Body of pancreas (tissue), 4 donors: ENCODE results near the gene CSAG3. TPM values are rescaled to one million over a fixed set of nuclear protein-coding genes. Genes with fewer than 3 reads are reported as not detected.
"Not testable (repeated sequence)": the region's sequence is repeated elsewhere in the genome, so short reads cannot be mapped to it uniquely, and the experiment has no call there.

Experiments used
- ATAC-seq: fragments of 150-250 bp; one replicate; pipeline ENCODE4 v1.9.1; 2016
- DNase-seq, 4 donors: peaks; one replicate each; pipeline ENCODE4 v3.0.0-alpha.2; 2019
- H3K27ac ChIP-seq, 4 donors: fragments of 200-600 bp; sonication (generic); 1 replicate in 3 of 4; 2 replicates in 1 of 4; pipeline versions ENCODE4 v1.5.1 to v1.6.1; 2016 to 2019; ENCODE audit warnings: mild to moderate bottlenecking in 1 of 4, mixed read lengths in 1 of 4, moderate library complexity in 1 of 4
- H3K27me3 ChIP-seq, 2 donors: fragments of 200-600 bp; sonication (generic); one replicate each; pipeline ENCODE4 v1.6.0; 2016; ENCODE audit warnings: mild to moderate bottlenecking in 1 of 2
- H3K36me3 ChIP-seq, 2 donors: fragments of 200-600 bp; sonication (generic); replicated peaks in 1 of 2; 2 replicates each; pipeline ENCODE4 v1.5.1; 2016; ENCODE audit warnings: low read depth in 2 of 2; ENCODE audit not compliant: insufficient read depth in 1 of 2
- H3K4me1 ChIP-seq: fragments of 200-600 bp; sonication (generic); one replicate; pipeline ENCODE4 v1.6.0; 2016
- H3K4me3 ChIP-seq, 2 donors: fragments of 200-600 bp; sonication (generic); 1 replicate in 1 of 2; 2 replicates in 1 of 2; pipeline ENCODE4 v1.5.1; 2016 to 2019
- H3K9me3 ChIP-seq, 3 donors: fragments of 200-600 bp; sonication (generic); 1 replicate in 2 of 3; 2 replicates in 1 of 3; pipeline ENCODE4 v1.5.1; 2016
- CTCF ChIP-seq, 7 experiments: fragments of 450-650 bp in 4 of 7; fragments of 200-600 bp in 3 of 7; sonication (generic) in 3 of 7; IDR thresholded peaks; one replicate each; pipeline ENCODE4 v1.5.1; 2016 to 2019; ENCODE audit warnings: antibody characterized with exemption in 7 of 7
- POLR2A ChIP-seq, 3 donors: fragments of 450-650 bp; IDR thresholded peaks; one replicate each; pipeline ENCODE4 v1.6.1; 2016; ENCODE audit warnings: antibody characterized with exemption in 3 of 3, mild to moderate bottlenecking in 2 of 3
- WGBS, 2 donors: methylation state at CpG; one replicate each; pipeline ENCODE4 v1.1.5; 2017; 5-methylcytosine and 5-hydroxymethylcytosine counted together
- intact Hi-C: fragments of 100-400 bp; cut with DNase I; formaldehyde crosslinking; loops from one replicate; pipeline ENCODE4 v1.15.1; 2023
- total RNA-seq, 2 donors: library from RNA; depleted of rRNA; stranded (reverse); fragments of >200 nt; gene quantifications; one replicate each; pipeline ENCODE4 v1.1.0, GENCODE V29; 2016

CSAG3 gene
- total RNA-seq, 2 donors from 2014 or later, result not detected

DNA sequence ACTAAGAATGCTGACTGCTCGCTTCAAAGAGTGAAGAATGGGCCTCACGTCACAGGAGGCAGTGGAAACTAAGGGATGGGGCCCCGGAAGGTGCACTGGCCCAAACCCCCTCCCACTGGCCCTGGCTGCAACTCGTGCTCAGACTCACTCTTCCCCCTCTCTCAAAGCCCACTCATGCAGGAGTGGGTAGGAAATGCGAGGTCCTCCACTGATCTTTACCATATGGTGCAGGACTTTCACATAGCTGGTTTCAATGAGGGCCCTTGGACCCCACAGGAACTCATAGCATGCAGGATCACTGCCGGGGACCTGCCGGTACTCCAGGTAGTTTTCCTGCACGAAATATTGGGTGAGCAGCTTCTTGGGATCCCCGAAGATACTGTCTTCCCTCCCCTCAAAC, 7.5 kb downstream of the CSAG3 start:
- H3K4me3 ChIP-seq, DNase-seq, ATAC-seq, H3K4me1 ChIP-seq, H3K27ac ChIP-seq, intact Hi-C loops, H3K27me3 ChIP-seq, H3K9me3 ChIP-seq, H3K36me3 ChIP-seq: not testable (repeated sequence)
- 68 to 76% methylated on average over 3 to 7 of the region's 9 CpGs for WGBS, 2 donors

DNA sequence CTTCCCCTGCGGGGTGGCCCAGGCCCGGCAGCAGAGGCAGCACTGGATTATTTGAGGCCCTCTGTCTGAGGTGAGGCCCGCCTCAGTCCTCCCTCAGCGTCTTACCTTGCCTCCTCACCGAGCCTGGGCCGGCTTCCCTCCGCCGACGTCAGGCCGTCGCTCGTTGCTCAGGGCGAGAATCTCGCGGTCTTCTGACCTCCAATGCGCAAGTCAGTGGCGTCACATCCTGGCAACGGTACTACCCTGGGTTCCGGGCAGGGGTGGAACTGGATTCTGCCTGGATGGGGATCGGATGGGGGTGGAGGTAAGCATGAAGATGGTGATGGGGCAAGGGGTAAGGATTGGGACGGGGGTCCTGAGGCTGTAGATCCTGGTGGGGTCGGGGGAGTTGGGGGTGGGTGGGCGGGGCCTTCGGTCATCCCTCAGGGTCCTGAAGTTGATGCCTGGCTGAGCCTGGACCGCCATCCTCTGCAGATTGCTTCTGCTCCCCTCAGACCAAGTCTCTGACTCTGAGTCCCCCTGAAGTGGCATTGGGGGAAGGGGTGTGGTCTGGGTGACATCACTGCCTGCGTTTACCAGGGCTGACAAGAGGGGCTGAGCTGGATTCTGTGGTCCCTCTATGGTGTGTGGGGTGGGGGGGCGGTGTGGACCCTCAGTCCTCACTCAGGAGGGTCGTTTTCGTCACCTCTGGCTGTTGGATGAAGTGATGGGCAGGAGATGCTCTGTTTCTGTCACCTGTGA, 10.7 kb downstream of the CSAG3 start, which contains the start of gene MAGEA6:
MAGEA6 (minus strand) TSS at position 141 of the 741 bp plus-strand sequence. CDS start 2,039 bp downstream, outside the sequence.
- DNase-seq, H3K36me3 ChIP-seq, intact Hi-C loops, H3K9me3 ChIP-seq, H3K27ac ChIP-seq, H3K4me3 ChIP-seq, H3K4me1 ChIP-seq, H3K27me3 ChIP-seq, ATAC-seq: not testable (repeated sequence)
- no CpG with 5 or more reads among the region's 29 CpGs for WGBS, 2 donors

DNA sequence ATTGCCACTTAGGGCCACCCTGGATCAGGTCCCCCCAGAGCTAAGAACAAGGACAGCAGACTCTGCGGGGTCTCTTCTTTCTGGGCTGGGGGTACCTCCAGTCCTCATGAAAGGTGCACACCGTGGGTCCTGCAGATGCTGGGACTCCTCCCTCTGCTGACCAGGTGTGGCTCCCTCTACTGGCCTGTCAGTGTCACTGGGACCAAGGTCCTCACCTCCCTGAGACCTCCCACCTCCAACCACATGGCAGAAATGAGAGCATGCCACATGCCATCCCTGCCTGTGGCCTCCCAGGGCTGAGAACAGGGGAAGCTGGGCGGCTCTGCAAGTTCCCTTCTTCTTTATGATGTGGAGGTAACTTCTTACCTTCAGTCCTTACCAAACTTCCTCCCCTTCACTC, 28.0 kb downstream of the CSAG3 start:
- H3K27ac ChIP-seq, H3K27me3 ChIP-seq, ATAC-seq, H3K36me3 ChIP-seq, H3K4me1 ChIP-seq, H3K4me3 ChIP-seq, DNase-seq, intact Hi-C loops, H3K9me3 ChIP-seq: not testable (repeated sequence)
- no CpG with 5 or more reads among the region's 3 CpGs for WGBS, 2 donors

- no peak for DNase-seq
- no peak for ATAC-seq
- no peak overlapping the region for H3K27ac ChIP-seq
- intact Hi-C loops, result no loop called here
- no peak overlapping the region for H3K4me3 ChIP-seq
- H3K9me3 ChIP-seq, result no peaks in the 10 kb centered on the region
- no peaks in the 10 kb centered on the region for H3K4me1 ChIP-seq
- H3K27me3 ChIP-seq, result no peaks in the 10 kb centered on the region
- H3K36me3 ChIP-seq, result no peaks in the 10 kb centered on the region
- TF ChIP-seq POLR2A (IDR thresholded peaks at IDR 0.05) (no peak), CTCF (IDR thresholded peaks at IDR 0.05) (no peak)
- WGBS, 2 donors, result 43% methylated on average over 1 of the region's 1 CpG; no CpG with 5 or more reads in 1 of the 2 donors
Measured at GRCh38 chrX:152798945-152799344, 39.9 kb downstream of the CSAG3 start.

DNA sequence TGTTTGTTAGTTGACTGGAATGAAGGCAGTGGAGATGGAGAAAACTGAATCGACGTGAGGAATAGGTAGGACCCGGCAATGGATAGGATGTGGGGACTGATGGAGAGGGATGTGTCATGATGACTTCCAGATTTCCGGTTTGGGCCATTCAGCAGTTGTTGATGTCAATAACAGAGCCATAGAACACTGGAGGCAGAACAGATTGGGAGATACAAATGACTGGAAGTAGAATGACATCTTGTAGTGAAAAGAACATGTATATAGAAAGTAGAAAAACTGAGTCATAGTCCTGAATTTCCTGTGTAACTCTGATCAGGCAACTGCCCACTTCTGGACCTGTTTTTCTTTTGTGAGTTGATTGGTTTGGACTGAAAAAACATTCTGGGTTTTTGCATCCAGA, 47.0 kb downstream of the CSAG3 start:
- H3K9me3 ChIP-seq, result no peaks in the 10 kb centered on the region
- no peaks in the 10 kb centered on the region for H3K36me3 ChIP-seq
- ATAC-seq (no peak), DNase-seq (no peak)
- WGBS, 2 donors, result 71 to 74% methylated on average over 4 of the region's 4 CpGs
- H3K27ac ChIP-seq, result no peak overlapping the region
- H3K27me3 ChIP-seq, result no peaks in the 10 kb centered on the region
- H3K4me3 ChIP-seq, result no peak overlapping the region
- H3K4me1 ChIP-seq, result no peaks in the 10 kb centered on the region
- TF ChIP-seq POLR2A (IDR thresholded peaks at IDR 0.05) (no peak), CTCF (IDR thresholded peaks at IDR 0.05) (no peak)
- intact Hi-C loops, result no loop called here

Other genes with a start within 250 kb of the CSAG3 start
- not detected for gene GABRQ, start 121.3 kb upstream of the CSAG3 start, total RNA-seq
- not detected for gene MAGEA3, start 60.4 kb upstream of the CSAG3 start, total RNA-seq
- gene CSAG2, start 49.9 kb upstream of the CSAG3 start, total RNA-seq, result not detected
- not detected for gene MAGEA2B, start 44.6 kb upstream of the CSAG3 start, total RNA-seq
- gene CSAG1, start 25.5 kb upstream of the CSAG3 start, total RNA-seq, result not detected
- not detected for gene MAGEA12, start 25.5 kb upstream of the CSAG3 start, total RNA-seq
- not detected for gene MAGEA2, start 5.4 kb upstream of the CSAG3 start, total RNA-seq
- not detected for gene MAGEA6, start 10.5 kb downstream of the CSAG3 start, total RNA-seq
- gene CETN2, start 71.5 kb downstream of the CSAG3 start, total RNA-seq, result 10 to 100 TPM; 15.0 to 17.8 TPM
- gene NSDHL, start 71.8 kb downstream of the CSAG3 start, total RNA-seq, result 10 to 100 TPM in 1 of 2 donors, 1 to 10 TPM in 1; 3.4 to 20.1 TPM
- 1 to 10 TPM; 2.0 to 6.5 TPM for gene ZNF185, start 138.8 kb downstream of the CSAG3 start, total RNA-seq
- not detected for gene PNMA5, start 234.9 kb downstream of the CSAG3 start, total RNA-seq